Measurements from ENCODE around the gene BEND6. TPM values are rescaled to one million over a fixed set of nuclear protein-coding genes. Genes with fewer than 3 reads are reported as not detected.

Gene BEND6
- total and polyA plus RNA-seq, 2 of the 13 experiments (the other 11 are each of a cell fraction or from before 2014, with no cell fraction given), result 0.20 to 0.21 TPM

DNA sequence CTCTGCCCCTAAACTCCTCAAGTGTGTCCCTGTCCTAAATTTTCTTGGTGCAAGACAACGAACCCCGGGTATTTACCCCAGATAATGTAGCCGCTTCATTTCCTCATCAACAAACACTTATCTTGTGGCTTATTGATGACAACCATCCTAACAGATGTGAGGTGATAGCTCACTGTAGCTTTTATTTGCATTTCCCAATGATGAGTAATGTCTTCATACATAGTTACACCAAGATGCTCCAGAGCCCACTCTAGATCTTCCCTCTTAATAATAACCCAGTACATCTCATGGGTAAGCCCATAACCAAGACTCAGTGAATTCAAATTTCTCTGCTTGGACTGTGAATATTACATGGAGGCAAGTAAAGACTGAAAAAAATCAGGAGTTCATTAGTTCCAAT is 48.2 kb upstream of the BEND6 start:
- 0 out of 5 replicates have a peak, but pooled peaks cover 0 to 1% of the 10 kb centered on the region in 2 experiments for H3K27me3 ChIP-seq (ENCODE audit: control insufficient read depth in 1 of 2, insufficient read depth in 2 of 2, low read length in 2 of 2)
- H3K79me2 ChIP-seq (ENCODE audit: insufficient read depth, low read length), result no peaks in the 10 kb centered on the region
- no peak for TF ChIP-seq ZSCAN29 (CRISPR knock-in tag; conservative IDR thresholded peaks at IDR 0.05)
- TF ChIP-seq, protein P1, sequence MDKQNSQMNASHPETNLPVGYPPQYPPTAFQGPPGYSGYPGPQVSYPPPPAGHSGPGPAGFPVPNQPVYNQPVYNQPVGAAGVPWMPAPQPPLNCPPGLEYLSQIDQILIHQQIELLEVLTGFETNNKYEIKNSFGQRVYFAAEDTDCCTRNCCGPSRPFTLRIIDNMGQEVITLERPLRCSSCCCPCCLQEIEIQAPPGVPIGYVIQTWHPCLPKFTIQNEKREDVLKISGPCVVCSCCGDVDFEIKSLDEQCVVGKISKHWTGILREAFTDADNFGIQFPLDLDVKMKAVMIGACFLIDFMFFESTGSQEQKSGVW (CRISPR knock-in tag; IDR thresholded peaks at IDR 0.05; ENCODE audit: borderline replicate concordance), result no peak
- no peak for TF ChIP-seq AHDC1 (CRISPR knock-in tag; IDR thresholded peaks at IDR 0.05; ENCODE audit: borderline replicate concordance)
- TF ChIP-seq TSC22D2 (CRISPR knock-in tag; IDR thresholded peaks at IDR 0.05; ENCODE audit: borderline replicate concordance), result no peak
- no peak for TF ChIP-seq CCDC6 (CRISPR knock-in tag; IDR thresholded peaks at IDR 0.05)
- no peak for TF ChIP-seq ZNF816 (CRISPR knock-in tag; IDR thresholded peaks at IDR 0.05; ENCODE audit: borderline replicate concordance)
- TF ChIP-seq GATAD1 (CRISPR knock-in tag; IDR thresholded peaks at IDR 0.05), result no peak
- TF ChIP-seq POGZ (CRISPR knock-in tag; IDR thresholded peaks at IDR 0.05), result no peak
- ChIA-PET CTCF (ENCODE audit: low intra/inter-chr PET ratio, low total read pairs) (no interaction called here), POLR2A (no interaction called here)
- intact Hi-C loops (cut with micrococcal nuclease; ENCODE audit: unreplicated experiment), result no loop called here
- H3K9ac ChIP-seq (ENCODE audit: insufficient read depth, low read depth, low read length), result no peak overlapping the region
- H2AFZ ChIP-seq (ENCODE audit: low read length), result no peak overlapping the region
- DNase-seq (ENCODE audit: low spot score) (no peak), ATAC-seq (no peak), FAIRE-seq (no peak)
- no peaks in the 10 kb centered on the region for H3K36me3 ChIP-seq (replicated peaks in 1 of 2; ENCODE audit: control insufficient read depth in 1 of 2, insufficient read depth in 2 of 2, low read length in 2 of 2)
- H3K9me3 ChIP-seq (ENCODE audit: low read length), result no peaks in the 10 kb centered on the region
- H3K4me1 ChIP-seq (ENCODE audit: insufficient read depth, low read length), result peaks cover 11% of the 10 kb centered on the region; the same call in 1 of the 2 replicates
- no peak overlapping the region for H3K4me3 ChIP-seq (replicated peaks in 1 of 3; ENCODE audit: insufficient read depth in 1 of 3, low read depth in 2 of 3, low read length in 3 of 3)
- H3K27ac ChIP-seq (ENCODE audit: extremely low read length, insufficient read depth, low read length), result no peak overlapping the region
- no peaks in the 10 kb centered on the region; the same call in 1 of the 2 replicates for H4K20me1 ChIP-seq (ENCODE audit: insufficient read depth, low read length)
- 3% methylated on average over 3 of the region's 3 CpGs for WGBS (ENCODE audit: low lambda C conversion rate)
- BruUV-seq (replicated peaks), result no TSS peak
- in situ Hi-C loops (cut with HindIII; ENCODE audit: extremely low pct_ligation_motif_present, low pct_unique_long_range_greater_than_20kb), result loop anchor here (5.0 to 10.0 kb wide), 2 partner anchors 108 to 411 kb away; partner anchors contain the start of gene PRIM2
- H3K4me2 ChIP-seq (ENCODE audit: low read depth, low read length), result no peak overlapping the region
